ENCODE measurements around the gene NMT1.

The NMT1 gene

DNA sequence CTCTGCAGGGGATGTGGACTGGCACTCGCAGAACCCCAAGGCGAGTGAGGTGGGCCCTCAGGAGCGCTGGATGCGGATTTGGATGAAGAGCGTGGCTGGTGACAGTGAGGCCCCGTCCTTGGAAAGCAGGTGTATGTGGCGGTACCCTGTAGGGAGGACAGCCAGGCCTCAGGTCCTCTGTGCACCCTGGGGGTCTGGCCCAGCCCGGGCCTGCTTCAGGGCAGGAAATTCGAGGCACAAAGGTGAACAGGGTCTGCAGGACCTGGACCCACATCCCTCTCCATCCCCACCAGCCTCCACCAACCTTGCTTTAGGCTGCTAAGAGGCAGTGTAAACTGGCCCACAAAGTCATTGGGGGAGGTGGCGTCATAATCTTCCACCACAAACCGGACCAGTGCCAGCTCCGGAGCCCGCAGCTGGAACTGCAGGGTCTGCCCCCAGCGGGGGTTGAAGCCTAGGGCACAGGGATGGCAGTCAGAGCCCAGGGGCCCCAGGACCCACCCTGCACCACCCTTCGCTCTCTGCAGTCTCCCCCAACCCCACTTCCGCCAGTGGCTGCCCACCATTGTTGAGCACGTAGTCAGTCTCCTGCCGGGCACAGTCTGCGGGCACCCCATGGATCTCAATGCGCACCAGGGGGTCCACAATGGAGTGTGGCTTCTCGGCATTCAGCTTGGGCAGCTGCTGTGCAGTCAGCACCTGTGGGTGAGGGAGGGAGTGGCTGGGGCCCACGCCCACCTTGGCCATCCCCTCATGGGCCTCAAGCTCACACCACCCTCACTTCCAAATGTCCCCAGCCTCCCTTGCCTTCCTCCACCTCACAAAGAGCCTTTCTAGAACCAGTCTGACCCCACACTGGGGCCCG lies 51.7 kb downstream of the NMT1 start:
- no peak overlapping the region for H3K27ac Mint-ChIP-seq
- H3K36me3 Mint-ChIP-seq (ENCODE audit: low read depth), result peaks cover 8% of the 10 kb centered on the region
- no peak overlapping the region for H3K4me3 Mint-ChIP-seq
- TF ChIP-seq, protein P1, sequence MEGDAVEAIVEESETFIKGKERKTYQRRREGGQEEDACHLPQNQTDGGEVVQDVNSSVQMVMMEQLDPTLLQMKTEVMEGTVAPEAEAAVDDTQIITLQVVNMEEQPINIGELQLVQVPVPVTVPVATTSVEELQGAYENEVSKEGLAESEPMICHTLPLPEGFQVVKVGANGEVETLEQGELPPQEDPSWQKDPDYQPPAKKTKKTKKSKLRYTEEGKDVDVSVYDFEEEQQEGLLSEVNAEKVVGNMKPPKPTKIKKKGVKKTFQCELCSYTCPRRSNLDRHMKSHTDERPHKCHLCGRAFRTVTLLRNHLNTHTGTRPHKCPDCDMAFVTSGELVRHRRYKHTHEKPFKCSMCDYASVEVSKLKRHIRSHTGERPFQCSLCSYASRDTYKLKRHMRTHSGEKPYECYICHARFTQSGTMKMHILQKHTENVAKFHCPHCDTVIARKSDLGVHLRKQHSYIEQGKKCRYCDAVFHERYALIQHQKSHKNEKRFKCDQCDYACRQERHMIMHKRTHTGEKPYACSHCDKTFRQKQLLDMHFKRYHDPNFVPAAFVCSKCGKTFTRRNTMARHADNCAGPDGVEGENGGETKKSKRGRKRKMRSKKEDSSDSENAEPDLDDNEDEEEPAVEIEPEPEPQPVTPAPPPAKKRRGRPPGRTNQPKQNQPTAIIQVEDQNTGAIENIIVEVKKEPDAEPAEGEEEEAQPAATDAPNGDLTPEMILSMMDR (IDR thresholded peaks at IDR 0.05; ENCODE audit: unreplicated experiment in 3 of 3), result no peak
- no peaks in the 10 kb centered on the region for H3K9me3 Mint-ChIP-seq
- H3K27me3 Mint-ChIP-seq (ENCODE audit: low read depth), result no peaks in the 10 kb centered on the region
- H3K4me1 Mint-ChIP-seq, result no peaks in the 10 kb centered on the region

DNA sequence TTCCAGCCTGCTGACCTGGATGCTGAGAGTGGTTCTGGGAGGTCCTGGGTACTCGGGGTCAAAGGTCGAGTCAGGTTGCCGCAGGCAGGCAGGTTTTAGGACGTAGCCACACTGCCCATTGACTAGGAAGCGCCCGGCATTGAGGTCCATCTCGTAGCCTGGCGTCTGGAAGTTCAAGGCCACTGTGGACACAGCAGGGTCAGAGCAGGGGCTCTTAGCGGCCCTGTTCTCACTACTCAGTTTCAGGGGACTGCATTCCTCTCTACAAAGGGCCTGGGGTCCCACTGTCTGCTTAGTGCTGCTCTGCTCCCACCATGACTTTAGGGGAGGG lies 52.3 kb downstream of the NMT1 start:
- Mint-ChIP-seq H3K27me3 (ENCODE audit: low read depth) (no peaks in the 10 kb centered on the region), H3K4me3 (no peak overlapping the region), H3K4me1 (no peaks in the 10 kb centered on the region), H3K36me3 (ENCODE audit: low read depth) (peaks cover 8% of the 10 kb centered on the region), H3K9me3 (no peaks in the 10 kb centered on the region), H3K27ac (no peak overlapping the region)
- TF ChIP-seq, protein P1 (IDR thresholded peaks at IDR 0.05; ENCODE audit: unreplicated experiment in 3 of 3), result no peak

DNA sequence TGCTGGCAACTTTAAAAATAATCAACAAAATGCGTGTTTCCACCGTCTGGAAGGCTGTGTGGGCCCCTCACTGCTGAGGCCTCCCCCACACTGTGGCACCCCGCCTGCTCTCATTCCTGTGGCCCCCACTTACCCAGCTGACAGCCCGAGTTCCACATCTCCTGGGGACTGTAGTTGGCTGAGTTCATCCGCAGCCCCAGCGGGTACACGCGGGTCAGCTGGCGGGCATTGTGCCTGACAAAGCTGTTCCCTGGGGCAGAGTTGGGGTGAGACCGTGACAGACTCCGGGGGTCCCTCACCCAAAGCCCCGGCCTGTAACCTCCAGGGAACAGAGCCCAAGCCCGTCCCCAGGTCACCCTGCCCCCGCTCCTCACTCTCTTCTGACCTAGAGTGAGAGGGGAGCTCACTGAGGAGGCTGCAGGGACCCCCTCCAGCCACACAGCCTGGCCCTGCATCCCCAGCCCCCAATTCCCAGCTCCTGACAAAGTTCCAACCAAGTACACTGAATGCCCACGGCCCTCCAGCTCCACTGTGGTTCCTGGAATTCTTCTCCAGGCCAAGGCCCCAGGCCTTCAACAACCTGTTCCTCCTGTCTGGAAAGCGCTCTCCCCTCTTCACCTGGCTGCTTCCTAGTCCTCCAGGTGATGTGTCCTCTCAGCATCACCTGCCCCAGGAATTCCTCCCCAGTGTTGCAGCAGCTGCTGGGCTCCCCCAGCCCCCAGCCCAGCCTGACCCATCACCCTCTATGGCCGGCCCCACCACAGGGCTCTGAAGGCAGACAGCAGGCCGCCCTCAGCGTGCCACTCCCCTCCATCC lies 53.2 kb downstream of the NMT1 start:
- no peak overlapping the region for H3K4me3 Mint-ChIP-seq
- TF ChIP-seq, protein P1 (IDR thresholded peaks at IDR 0.05; ENCODE audit: unreplicated experiment in 3 of 3), result no peak
- no peaks in the 10 kb centered on the region for H3K9me3 Mint-ChIP-seq
- H3K27ac Mint-ChIP-seq, result peak overlapping the region in 1 of 3 experiments; percentile 72
- no peaks in the 10 kb centered on the region for H3K27me3 Mint-ChIP-seq (ENCODE audit: low read depth)
- H3K36me3 Mint-ChIP-seq (ENCODE audit: low read depth), result peaks cover 7% of the 10 kb centered on the region
- no peaks in the 10 kb centered on the region for H3K4me1 Mint-ChIP-seq

DNA sequence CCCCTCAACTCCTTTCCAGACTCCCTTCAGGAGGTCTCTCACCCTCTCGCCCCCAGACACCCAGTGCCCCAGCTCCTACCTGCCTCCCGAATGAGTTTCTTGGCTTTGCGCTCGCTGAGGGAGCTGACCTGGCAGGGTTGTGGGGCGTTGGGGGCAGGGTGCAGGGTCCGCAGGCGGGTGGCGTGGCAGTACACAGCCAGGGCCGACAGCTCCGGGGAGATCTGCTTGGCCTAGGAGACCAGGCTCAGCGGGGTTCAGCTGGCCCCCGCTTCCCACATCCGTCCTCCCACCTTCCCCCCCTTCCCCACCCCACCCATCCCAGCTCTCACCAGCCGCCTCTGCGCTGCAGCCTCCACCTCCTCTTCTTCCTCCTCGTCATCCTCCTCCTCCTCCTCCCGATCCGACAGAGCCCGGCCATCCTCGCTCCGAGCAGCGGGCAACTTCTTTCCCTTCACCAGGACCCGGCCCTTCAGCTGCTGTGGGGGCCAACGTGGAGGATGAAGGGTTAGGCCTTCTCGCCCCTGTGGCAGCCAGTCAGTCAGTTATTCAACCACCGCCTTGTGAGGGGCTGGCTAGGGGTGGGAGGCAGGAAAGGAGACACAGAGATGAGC lies 54.0 kb downstream of the NMT1 start:
- peaks cover 5% of the 10 kb centered on the region for H3K36me3 Mint-ChIP-seq (ENCODE audit: low read depth)
- H3K27me3 Mint-ChIP-seq (ENCODE audit: low read depth), result no peaks in the 10 kb centered on the region
- H3K9me3 Mint-ChIP-seq, result no peaks in the 10 kb centered on the region
- no peak overlapping the region for H3K4me3 Mint-ChIP-seq
- TF ChIP-seq, protein P1 (IDR thresholded peaks at IDR 0.05; ENCODE audit: unreplicated experiment in 3 of 3), result no peak
- H3K27ac Mint-ChIP-seq, result peak overlapping the region in 1 of 3 experiments; percentile 22
- no peaks in the 10 kb centered on the region for H3K4me1 Mint-ChIP-seq

DNA sequence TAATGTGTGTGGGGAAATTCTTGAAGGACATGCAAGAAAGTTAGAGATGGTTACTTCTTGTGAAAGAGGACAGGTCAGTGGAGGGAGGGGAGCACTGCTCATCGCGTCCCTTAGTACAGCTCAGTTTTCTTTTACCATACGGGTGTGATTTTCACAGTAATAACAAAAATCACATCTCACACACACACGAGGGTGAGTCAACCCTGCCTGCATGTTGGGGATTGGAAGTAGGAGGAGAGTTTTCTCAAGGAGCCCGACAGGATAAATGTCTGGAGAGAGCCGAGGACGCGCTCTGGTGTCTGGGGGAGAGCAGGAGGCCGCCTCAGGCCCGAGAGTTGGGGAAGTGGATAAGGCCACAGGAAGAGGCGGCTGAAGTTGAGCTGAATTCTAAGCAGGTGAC lies 54.8 kb downstream of the NMT1 start:
- H3K9me3 Mint-ChIP-seq, result no peaks in the 10 kb centered on the region
- peak overlapping the region in 1 of 3 experiments; percentile 43 for H3K27ac Mint-ChIP-seq
- H3K27me3 Mint-ChIP-seq (ENCODE audit: low read depth), result no peaks in the 10 kb centered on the region
- peaks cover 5% of the 10 kb centered on the region for H3K36me3 Mint-ChIP-seq (ENCODE audit: low read depth)
- TF ChIP-seq, protein P1 (IDR thresholded peaks at IDR 0.05; ENCODE audit: unreplicated experiment in 3 of 3), result no peak
- no peak overlapping the region for H3K4me3 Mint-ChIP-seq
- no peaks in the 10 kb centered on the region for H3K4me1 Mint-ChIP-seq

Measured in nephron (organoid).